Bronchial epithelial cell (primary cell): Measurements from ENCODE around the gene PADI2. TPM values are rescaled to one million over a fixed set of nuclear protein-coding genes. Genes with fewer than 3 reads are reported as not detected.
A peak's percentile ranks its signal among the peaks of the same experiment; 100 is the strongest.

Source experiments
- DNase-seq: peaks from one replicate; pipeline ENCODE4 v3.0.0-alpha.2; 2010; ENCODE audit warnings: low read depth
- FAIRE-seq: peaks from 2 replicates; lab custom pipeline; 2011; peaks lifted over from hg19 to GRCh38; lab: Jason Lieb, UNC
- H3K27me3 ChIP-seq: 2 replicates; pipeline ENCODE4 v1.5.1; 2011; ENCODE audit warnings: low read length; ENCODE audit not compliant: control insufficient read depth, insufficient read depth
- H3K36me3 ChIP-seq: 2 replicates; pipeline ENCODE4 v1.5.1; 2011; ENCODE audit warnings: low read length; ENCODE audit not compliant: control insufficient read depth, insufficient read depth
- H3K4me3 ChIP-seq: 2 replicates; pipeline ENCODE4 v1.5.1; 2011; ENCODE audit warnings: mild to moderate bottlenecking, low read depth, low read length, control low read depth
- CTCF ChIP-seq: IDR thresholded peaks from 2 replicates; pipeline ENCODE4 v1.5.1; 2011; ENCODE audit warnings: mild to moderate bottlenecking, moderate library complexity, low read length, control low read depth, inconsistent platforms; ENCODE audit not compliant: insufficient read depth, severe bottlenecking
- total RNA-seq: library from RNA; depleted of rRNA; stranded (reverse); fragments of >200 nt; gene quantifications from 2 replicates; pipeline ENCODE4 v1.2.1, GENCODE V29; 2014

PADI2 gene
- total RNA-seq, 1 donor from 2014 or later: 1.3 TPM

- DNase-seq (no peak), FAIRE-seq (no peak)
- Histone ChIP-seq H3K36me3 (no peaks in the 10 kb centered on the region), H3K4me3 (no peak overlapping the region), H3K27me3 (peaks cover 2% of the 10 kb centered on the region)
- TF ChIP-seq CTCF: no peak
Measured at GRCh38 chr1:17112076-17112475, 7.2 kb downstream of the PADI2 start.

- FAIRE-seq: peak; percentile 93
- no peak overlapping the region for H3K4me3 ChIP-seq
- TF ChIP-seq CTCF: no peak
- H3K36me3 ChIP-seq: no peaks in the 10 kb centered on the region
- H3K27me3 ChIP-seq: no peaks in the 10 kb centered on the region
- no peak for DNase-seq
Measured at GRCh38 chr1:17110555-17110926, 8.7 kb downstream of the PADI2 start.

GRCh38 chr1:17109892-17110554 is 9.2 kb downstream of the PADI2 start:
- FAIRE-seq (no peak), DNase-seq (no peak)
- Histone ChIP-seq H3K4me3 (no peak overlapping the region), H3K27me3 (no peaks in the 10 kb centered on the region), H3K36me3 (no peaks in the 10 kb centered on the region)
- TF ChIP-seq CTCF: no peak

GRCh38 chr1:17108786-17109185 is 10.5 kb downstream of the PADI2 start:
- Histone ChIP-seq H3K4me3 (no peak overlapping the region), H3K36me3 (no peaks in the 10 kb centered on the region), H3K27me3 (no peaks in the 10 kb centered on the region)
- no peak for FAIRE-seq
- DNase-seq: peak; percentile 37
- TF ChIP-seq CTCF: no peak

GRCh38 chr1:17108360-17108759 is 10.9 kb downstream of the PADI2 start:
- FAIRE-seq: no peak
- no peaks in the 10 kb centered on the region for H3K36me3 ChIP-seq
- no peak for TF ChIP-seq CTCF
- no peak for DNase-seq
- H3K27me3 ChIP-seq: no peaks in the 10 kb centered on the region
- no peak overlapping the region for H3K4me3 ChIP-seq

GRCh38 chr1:17104782-17105181 is 14.5 kb downstream of the PADI2 start:
- FAIRE-seq (no peak), DNase-seq (no peak)
- no peak for TF ChIP-seq CTCF
- no peaks in the 10 kb centered on the region for H3K27me3 ChIP-seq
- H3K36me3 ChIP-seq: no peaks in the 10 kb centered on the region
- no peak overlapping the region for H3K4me3 ChIP-seq
